Measurements from ENCODE around the gene CCDC92B.
"Not testable (repeated sequence)": the region's sequence is repeated elsewhere in the genome, so short reads cannot be mapped to it uniquely, and the experiment has no call there.

The CCDC92B gene

DNA sequence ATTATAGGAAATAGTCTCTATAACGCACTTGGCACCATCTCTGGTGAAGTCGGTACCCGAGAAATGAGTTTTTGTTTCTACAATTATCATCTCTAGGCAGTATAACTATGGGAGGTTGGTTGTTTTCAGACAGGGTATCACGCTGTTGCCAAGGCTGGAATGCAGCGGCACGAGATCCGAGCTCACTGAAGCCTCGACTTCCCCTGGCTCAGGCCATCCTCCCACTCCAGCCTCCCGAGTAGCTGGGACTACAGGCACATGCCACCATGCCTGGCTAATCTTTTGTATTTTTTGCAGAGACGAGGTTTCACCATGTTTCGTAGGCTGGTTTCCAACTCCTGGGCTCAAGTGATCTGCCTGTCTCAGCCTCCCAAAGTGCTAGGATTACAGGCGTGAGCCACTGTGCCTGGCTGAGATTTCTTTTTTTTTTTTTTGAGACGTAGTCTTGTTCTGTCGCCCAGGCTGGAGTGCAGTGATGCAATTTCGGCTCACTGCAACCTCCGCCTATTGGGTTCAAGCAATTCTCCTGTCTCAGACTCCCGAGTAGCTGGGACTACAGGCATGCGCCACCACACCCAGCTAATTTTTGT lies 50.1 kb downstream of the CCDC92B start:
- peaks cover 82% of the 10 kb centered on the region for H3K36me3 ChIP-seq (ENCODE audit: control insufficient read depth, insufficient read depth, low read length)
- not testable (repeated sequence) for H3K9ac ChIP-seq (ENCODE audit: low read depth, low read length)

GRCh38 chr17:2697611-2698162 lies 51.8 kb downstream of the CCDC92B start:
- no peak overlapping the region for H3K9ac ChIP-seq (ENCODE audit: low read depth, low read length)
- H3K36me3 ChIP-seq (ENCODE audit: control insufficient read depth, insufficient read depth, low read length) = peaks cover 77% of the 10 kb centered on the region
- no peak overlapping the region for H3K4me3 ChIP-seq (ENCODE audit: low read depth, low read length)
- H3K27me3 ChIP-seq (ENCODE audit: control insufficient read depth, insufficient read depth, low read length) = no peaks in the 10 kb centered on the region
- no peaks in the 10 kb centered on the region for H3K4me1 ChIP-seq (ENCODE audit: control insufficient read depth, insufficient read depth, low read length)
- H3K9me3 ChIP-seq (ENCODE audit: control insufficient read depth, insufficient read depth, low read length) = no peaks in the 10 kb centered on the region

More for the DNA sequence above, 50.1 kb downstream of the CCDC92B start:
- not testable (repeated sequence) for H3K4me1 ChIP-seq (ENCODE audit: control insufficient read depth, insufficient read depth, low read length); H3K4me3 ChIP-seq (ENCODE audit: low read depth, low read length); H3K27me3 ChIP-seq (ENCODE audit: control insufficient read depth, insufficient read depth, low read length); H3K9me3 ChIP-seq (ENCODE audit: control insufficient read depth, insufficient read depth, low read length)

- Histone ChIP-seq H3K36me3 (ENCODE audit: control insufficient read depth, insufficient read depth, low read length) (peaks cover 68% of the 10 kb centered on the region), H3K27me3 (ENCODE audit: control insufficient read depth, insufficient read depth, low read length) (no peaks in the 10 kb centered on the region), H3K4me1 (ENCODE audit: control insufficient read depth, insufficient read depth, low read length) (no peaks in the 10 kb centered on the region), H3K9ac (ENCODE audit: low read depth, low read length) (no peak overlapping the region), H3K9me3 (ENCODE audit: control insufficient read depth, insufficient read depth, low read length) (no peaks in the 10 kb centered on the region), H3K4me3 (ENCODE audit: low read depth, low read length) (no peak overlapping the region)
Measured at GRCh38 chr17:2695961-2696760, 53.3 kb downstream of the CCDC92B start.

GRCh38 chr17:2695243-2695960 lies 54.0 kb downstream of the CCDC92B start:
- Histone ChIP-seq H3K36me3 (ENCODE audit: control insufficient read depth, insufficient read depth, low read length) (peaks cover 67% of the 10 kb centered on the region), H3K4me1 (ENCODE audit: control insufficient read depth, insufficient read depth, low read length) (no peaks in the 10 kb centered on the region), H3K9ac (ENCODE audit: low read depth, low read length) (no peak overlapping the region), H3K27me3 (ENCODE audit: control insufficient read depth, insufficient read depth, low read length) (no peaks in the 10 kb centered on the region), H3K4me3 (ENCODE audit: low read depth, low read length) (no peak overlapping the region), H3K9me3 (ENCODE audit: control insufficient read depth, insufficient read depth, low read length) (no peaks in the 10 kb centered on the region)

GRCh38 chr17:2694381-2695242 lies 54.8 kb downstream of the CCDC92B start:
- Histone ChIP-seq H3K27me3 (ENCODE audit: control insufficient read depth, insufficient read depth, low read length) (no peaks in the 10 kb centered on the region), H3K36me3 (ENCODE audit: control insufficient read depth, insufficient read depth, low read length) (peaks cover 60% of the 10 kb centered on the region), H3K9ac (ENCODE audit: low read depth, low read length) (no peak overlapping the region), H3K9me3 (ENCODE audit: control insufficient read depth, insufficient read depth, low read length) (no peaks in the 10 kb centered on the region), H3K4me1 (ENCODE audit: control insufficient read depth, insufficient read depth, low read length) (no peaks in the 10 kb centered on the region), H3K4me3 (ENCODE audit: low read depth, low read length) (no peak overlapping the region)

GRCh38 chr17:2693561-2694380 lies 55.7 kb downstream of the CCDC92B start:
- Histone ChIP-seq H3K9me3 (ENCODE audit: control insufficient read depth, insufficient read depth, low read length) (no peaks in the 10 kb centered on the region), H3K36me3 (ENCODE audit: control insufficient read depth, insufficient read depth, low read length) (peaks cover 53% of the 10 kb centered on the region), H3K4me1 (ENCODE audit: control insufficient read depth, insufficient read depth, low read length) (no peaks in the 10 kb centered on the region), H3K27me3 (ENCODE audit: control insufficient read depth, insufficient read depth, low read length) (no peaks in the 10 kb centered on the region), H3K4me3 (ENCODE audit: low read depth, low read length) (no peak overlapping the region), H3K9ac (ENCODE audit: low read depth, low read length) (no peak overlapping the region)

GRCh38 chr17:2692781-2693135 lies 56.7 kb downstream of the CCDC92B start:
- Histone ChIP-seq H3K9ac (ENCODE audit: low read depth, low read length) (no peak overlapping the region), H3K4me1 (ENCODE audit: control insufficient read depth, insufficient read depth, low read length) (no peaks in the 10 kb centered on the region), H3K9me3 (ENCODE audit: control insufficient read depth, insufficient read depth, low read length) (no peaks in the 10 kb centered on the region), H3K36me3 (ENCODE audit: control insufficient read depth, insufficient read depth, low read length) (peaks cover 47% of the 10 kb centered on the region), H3K4me3 (ENCODE audit: low read depth, low read length) (no peak overlapping the region), H3K27me3 (ENCODE audit: control insufficient read depth, insufficient read depth, low read length) (no peaks in the 10 kb centered on the region)

- Histone ChIP-seq H3K9me3 (ENCODE audit: control insufficient read depth, insufficient read depth, low read length) (no peaks in the 10 kb centered on the region), H3K9ac (ENCODE audit: low read depth, low read length) (no peak overlapping the region), H3K36me3 (ENCODE audit: control insufficient read depth, insufficient read depth, low read length) (peaks cover 44% of the 10 kb centered on the region), H3K4me1 (ENCODE audit: control insufficient read depth, insufficient read depth, low read length) (no peaks in the 10 kb centered on the region), H3K27me3 (ENCODE audit: control insufficient read depth, insufficient read depth, low read length) (no peaks in the 10 kb centered on the region), H3K4me3 (ENCODE audit: low read depth, low read length) (no peak overlapping the region)
Measured at GRCh38 chr17:2691965-2692780, 57.3 kb downstream of the CCDC92B start.

GRCh38 chr17:2691069-2691871 lies 58.2 kb downstream of the CCDC92B start:
- Histone ChIP-seq H3K27me3 (ENCODE audit: control insufficient read depth, insufficient read depth, low read length) (no peaks in the 10 kb centered on the region), H3K4me1 (ENCODE audit: control insufficient read depth, insufficient read depth, low read length) (no peaks in the 10 kb centered on the region)

More at GRCh38 chr17:2691069-2691871, 58.2 kb downstream of the CCDC92B start:
- Histone ChIP-seq H3K9me3 (ENCODE audit: control insufficient read depth, insufficient read depth, low read length) (no peaks in the 10 kb centered on the region), H3K4me3 (ENCODE audit: low read depth, low read length) (no peak overlapping the region), H3K9ac (ENCODE audit: low read depth, low read length) (no peak overlapping the region), H3K36me3 (ENCODE audit: control insufficient read depth, insufficient read depth, low read length) (peaks cover 35% of the 10 kb centered on the region)
